HG03575 (cell line): Measurements from ENCODE around the gene DAAM2.

Experiments
- ATAC-seq: cut with Tn5 transposase; IDR thresholded peaks from one replicate; pipeline ENCODE4 v1.9.1; 2021; ENCODE audit not compliant: unreplicated experiment, insufficient number of reproducible peaks, low FRiP score; ENCODE audit errors: extremely low read depth

Gene DAAM2

GRCh38 chr6:39791850-39792539 lies at the start of gene DAAM2:
Gene DAAM2, plus strand, starts transcription at chr6:39792376. Its CDS starts 63,927 bp downstream, at chr6:39856303.
- ATAC-seq = no peak

GRCh38 chr6:39746795-39747194 lies 45.4 kb upstream of the DAAM2 start:
- ATAC-seq = no peak

GRCh38 chr6:39752835-39753724 lies 39.1 kb upstream of the DAAM2 start:
- ATAC-seq = no peak

- ATAC-seq = no peak
Observed at GRCh38 chr6:39753725-39754045, 38.5 kb upstream of the DAAM2 start.

GRCh38 chr6:39754514-39755115 lies 37.6 kb upstream of the DAAM2 start:
- ATAC-seq = no peak

GRCh38 chr6:39755231-39755630 lies 36.9 kb upstream of the DAAM2 start:
- no peak for ATAC-seq

GRCh38 chr6:39756582-39756981 lies 35.6 kb upstream of the DAAM2 start:
- no peak for ATAC-seq

- ATAC-seq = no peak
Observed at GRCh38 chr6:39758905-39759605, 33.1 kb upstream of the DAAM2 start.

- no peak for ATAC-seq
Observed at GRCh38 chr6:39760226-39760952, 31.8 kb upstream of the DAAM2 start.

- ATAC-seq = no peak
Observed at GRCh38 chr6:39765508-39766065, 26.6 kb upstream of the DAAM2 start.

GRCh38 chr6:39769012-39769411 lies 23.2 kb upstream of the DAAM2 start:
- ATAC-seq = no peak

- no peak for ATAC-seq
Observed at GRCh38 chr6:39770446-39770845, 21.7 kb upstream of the DAAM2 start.

GRCh38 chr6:39772559-39773273 lies 19.5 kb upstream of the DAAM2 start:
- no peak for ATAC-seq

GRCh38 chr6:39773782-39774181 lies 18.4 kb upstream of the DAAM2 start:
- ATAC-seq = no peak

GRCh38 chr6:39776581-39776980 lies 15.6 kb upstream of the DAAM2 start:
- no peak for ATAC-seq

- no peak for ATAC-seq
Observed at GRCh38 chr6:39777218-39777617, 15.0 kb upstream of the DAAM2 start.

GRCh38 chr6:39777661-39778060 lies 14.5 kb upstream of the DAAM2 start:
- ATAC-seq = no peak
